ENCODE results near the gene ODC1. TPM values are rescaled to one million over a fixed set of nuclear protein-coding genes. Genes with fewer than 3 reads are reported as not detected.

ODC1 gene
- total and polyA plus RNA-seq, 12 donors, result 6.4 to 204 (median 23.1) TPM

- no peak for DNase-seq
- no peak for TF ChIP-seq POLR2A (IDR thresholded peaks at IDR 0.05)
- TF ChIP-seq CTCF (IDR thresholded peaks at IDR 0.05), result no peak
- intact Hi-C loops (cut with DNase I), result loop anchor here (5.0 to 10.0 kb wide), 4 partner anchors 226 to 641 kb away; no protein-coding TSS in a partner anchor
Observed at GRCh38 chr2:10438688-10439087, 9.4 kb downstream of the ODC1 start.

DNA sequence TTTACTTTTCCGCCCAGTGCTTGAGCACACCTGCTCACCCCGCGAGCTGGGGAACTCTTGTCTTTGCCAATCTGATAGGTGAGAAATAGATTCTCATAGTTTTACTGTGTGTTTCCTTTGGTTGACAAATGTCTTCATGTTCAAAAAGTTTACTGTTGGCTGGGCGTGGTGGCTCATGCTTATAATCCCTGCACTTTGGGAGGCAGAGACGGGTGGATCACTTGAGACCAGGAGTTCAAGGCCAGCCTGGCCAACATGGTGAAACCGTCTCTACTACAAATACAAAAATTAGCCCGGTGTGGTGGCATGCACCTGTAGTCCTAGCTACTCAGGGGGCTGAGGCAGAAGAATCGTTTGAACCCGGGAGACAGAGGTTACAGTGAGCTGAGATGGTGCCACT is 10.3 kb downstream of the ODC1 start:
- TF ChIP-seq CTCF (IDR thresholded peaks at IDR 0.05) (no peak), POLR2A (IDR thresholded peaks at IDR 0.05) (no peak)
- H3K27ac ChIP-seq, result no peak overlapping the region
- intact Hi-C loops (cut with DNase I), result loop anchor here (5.0 to 10.0 kb wide), 4 partner anchors 227 to 641 kb away; no protein-coding TSS in a partner anchor
- H3K27me3 ChIP-seq, result no peaks in the 10 kb centered on the region
- no peak for DNase-seq
- H3K4me1 ChIP-seq (replicated peaks in 1 of 2), result no peaks in the 10 kb centered on the region
- no peaks in the 10 kb centered on the region for H3K9me3 ChIP-seq (replicated peaks in 1 of 3)
- no peak overlapping the region for H3K4me3 ChIP-seq
- peaks cover 0 to 33% of the 10 kb centered on the region in 2 donors for H3K36me3 ChIP-seq (replicated peaks in 1 of 2)
- 78 to 90% (median 85%) methylated on average over 8 to 9 of the region's 9 CpGs for whole genome bisulfite sequencing, 4 donors

More at GRCh38 chr2:10438688-10439087, 9.4 kb downstream of the ODC1 start:
- Histone ChIP-seq H3K4me3 (no peak overlapping the region), H3K9me3 (replicated peaks in 1 of 3) (no peaks in the 10 kb centered on the region), H3K27ac (no peak overlapping the region), H3K27me3 (no peaks in the 10 kb centered on the region), H3K36me3 (replicated peaks in 1 of 2) (peaks cover 0 to 42% of the 10 kb centered on the region in 2 donors), H3K4me1 (replicated peaks in 1 of 2) (no peaks in the 10 kb centered on the region)
- WGBS, 4 donors, result 92 to 95% (median 93%) methylated on average over 4 to 14 of the region's 14 CpGs

- no peak for TF ChIP-seq CTCF (IDR thresholded peaks at IDR 0.05)
- no peak for TF ChIP-seq POLR2A (IDR thresholded peaks at IDR 0.05)
- H3K27me3 ChIP-seq, result no peaks in the 10 kb centered on the region
- WGBS, 4 donors, result 79 to 83% (median 80%) methylated on average over 13 of the region's 13 CpGs
- H3K4me1 ChIP-seq (replicated peaks in 1 of 2), result peaks cover 0 to 7% of the 10 kb centered on the region in 2 donors
- peaks cover 0 to 23% of the 10 kb centered on the region in 2 donors for H3K36me3 ChIP-seq (replicated peaks in 1 of 2)
- intact Hi-C loops (cut with DNase I), result loop anchor here (5.0 to 10.0 kb wide), 4 partner anchors 228 to 639 kb away; no protein-coding TSS in a partner anchor
- no peak overlapping the region for H3K4me3 ChIP-seq
- H3K9me3 ChIP-seq (replicated peaks in 1 of 3), result no peaks in the 10 kb centered on the region
- H3K27ac ChIP-seq, result no peak overlapping the region
- no peak for DNase-seq
Observed at GRCh38 chr2:10436583-10437110, 11.5 kb downstream of the ODC1 start.

GRCh38 chr2:10435820-10436204 is 12.3 kb downstream of the ODC1 start:
- Histone ChIP-seq H3K4me3 (no peak overlapping the region), H3K9me3 (replicated peaks in 1 of 3) (no peaks in the 10 kb centered on the region), H3K27me3 (no peaks in the 10 kb centered on the region), H3K4me1 (replicated peaks in 1 of 2) (peaks cover 0 to 7% of the 10 kb centered on the region in 2 donors), H3K27ac (no peak overlapping the region), H3K36me3 (replicated peaks in 1 of 2) (peaks cover 0 to 14% of the 10 kb centered on the region in 2 donors)
- no peak for DNase-seq
- 73 to 86% (median 82%) methylated on average over 8 to 14 of the region's 14 CpGs for WGBS, 4 donors
- intact Hi-C loops (cut with DNase I), result loop anchor here (2.0 to 10.0 kb wide), 5 partner anchors 229 to 639 kb away; no protein-coding TSS in a partner anchor
- TF ChIP-seq CTCF (IDR thresholded peaks at IDR 0.05), result no peak
- TF ChIP-seq POLR2A (IDR thresholded peaks at IDR 0.05), result no peak
